GM19455 (cell line): ENCODE data around the gene TNNI3.
"Not testable (repeated sequence)": the region's sequence is repeated elsewhere in the genome, so short reads cannot be mapped to it uniquely, and the experiment has no call there.

Experiments used
- ATAC-seq: cut with Tn5 transposase; IDR thresholded peaks from one replicate; pipeline ENCODE4 v1.9.1; 2021; ENCODE audit not compliant: unreplicated experiment

Gene TNNI3

GRCh38 chr19:55157064-55157908 lies at the start of gene TNNI3:
Gene TNNI3 (minus strand): TSS chr19:55157732. CDS start chr19:55157589, 143 bp downstream.
- ATAC-seq, result no peak

- ATAC-seq, result no peak
Measured at GRCh38 chr19:55206664-55207500, 49.4 kb upstream of the TNNI3 start.

GRCh38 chr19:55202199-55202598 lies 44.7 kb upstream of the TNNI3 start:
- ATAC-seq, result not testable (repeated sequence)

GRCh38 chr19:55199620-55200204 lies 42.2 kb upstream of the TNNI3 start:
- no peak for ATAC-seq

- ATAC-seq, result no peak
Measured at GRCh38 chr19:55198651-55199050, 41.1 kb upstream of the TNNI3 start.

GRCh38 chr19:55197528-55197927 lies 40.0 kb upstream of the TNNI3 start:
- no peak for ATAC-seq

- no peak for ATAC-seq
Measured at GRCh38 chr19:55196803-55197202, 39.3 kb upstream of the TNNI3 start.

GRCh38 chr19:55193481-55193880 lies 35.9 kb upstream of the TNNI3 start:
- no peak for ATAC-seq

GRCh38 chr19:55189403-55189835 lies 31.9 kb upstream of the TNNI3 start:
- no peak for ATAC-seq

- ATAC-seq, result no peak
Measured at GRCh38 chr19:55188625-55189024, 31.1 kb upstream of the TNNI3 start.

GRCh38 chr19:55186080-55186479 lies 28.5 kb upstream of the TNNI3 start:
- ATAC-seq, result no peak

- ATAC-seq, result no peak
Measured at GRCh38 chr19:55181740-55182139, 24.2 kb upstream of the TNNI3 start.

GRCh38 chr19:55179606-55180484 lies 22.3 kb upstream of the TNNI3 start, which contains the start of gene SYT5:
Gene SYT5 (minus strand): TSS chr19:55180289. CDS start chr19:55179041, 1,248 bp downstream.
- ATAC-seq, result no peak

- no peak for ATAC-seq
Measured at GRCh38 chr19:55178781-55179599, 21.5 kb upstream of the TNNI3 start.

- ATAC-seq, result no peak
Measured at GRCh38 chr19:55176076-55176475, 18.5 kb upstream of the TNNI3 start.

GRCh38 chr19:55175117-55175867 lies 17.8 kb upstream of the TNNI3 start:
- no peak for ATAC-seq

GRCh38 chr19:55174425-55175116 lies 17.0 kb upstream of the TNNI3 start:
- ATAC-seq, result no peak

- no peak for ATAC-seq
Measured at GRCh38 chr19:55173714-55174409, 16.3 kb upstream of the TNNI3 start.
